Activated CD8-positive, alpha-beta memory T cell treated with anti-CD3 and anti-CD28 coated beads, Interleukin-2, amount 50 U/mL, for 48 hours (primary cell): ENCODE data around the gene CIZ1.
A peak's percentile ranks its signal among the peaks of the same experiment; 100 is the strongest.
"Not testable (repeated sequence)": the region's sequence is repeated elsewhere in the genome, so short reads cannot be mapped to it uniquely, and the experiment has no call there.

Experiments used
- DNase-seq: peaks from one replicate; pipeline ENCODE4 v3.0.0-alpha.2; 2020

The CIZ1 gene

GRCh38 chr9:128191406-128192046, at the start of gene CIZ1:
CIZ1 (minus strand) TSS chr9:128191572; CDS start chr9:128190857, 715 bp downstream.
- peak; percentile 89 for DNase-seq

GRCh38 chr9:128233817-128234406, 42.5 kb upstream of the CIZ1 start:
- DNase-seq: no peak

DNA sequence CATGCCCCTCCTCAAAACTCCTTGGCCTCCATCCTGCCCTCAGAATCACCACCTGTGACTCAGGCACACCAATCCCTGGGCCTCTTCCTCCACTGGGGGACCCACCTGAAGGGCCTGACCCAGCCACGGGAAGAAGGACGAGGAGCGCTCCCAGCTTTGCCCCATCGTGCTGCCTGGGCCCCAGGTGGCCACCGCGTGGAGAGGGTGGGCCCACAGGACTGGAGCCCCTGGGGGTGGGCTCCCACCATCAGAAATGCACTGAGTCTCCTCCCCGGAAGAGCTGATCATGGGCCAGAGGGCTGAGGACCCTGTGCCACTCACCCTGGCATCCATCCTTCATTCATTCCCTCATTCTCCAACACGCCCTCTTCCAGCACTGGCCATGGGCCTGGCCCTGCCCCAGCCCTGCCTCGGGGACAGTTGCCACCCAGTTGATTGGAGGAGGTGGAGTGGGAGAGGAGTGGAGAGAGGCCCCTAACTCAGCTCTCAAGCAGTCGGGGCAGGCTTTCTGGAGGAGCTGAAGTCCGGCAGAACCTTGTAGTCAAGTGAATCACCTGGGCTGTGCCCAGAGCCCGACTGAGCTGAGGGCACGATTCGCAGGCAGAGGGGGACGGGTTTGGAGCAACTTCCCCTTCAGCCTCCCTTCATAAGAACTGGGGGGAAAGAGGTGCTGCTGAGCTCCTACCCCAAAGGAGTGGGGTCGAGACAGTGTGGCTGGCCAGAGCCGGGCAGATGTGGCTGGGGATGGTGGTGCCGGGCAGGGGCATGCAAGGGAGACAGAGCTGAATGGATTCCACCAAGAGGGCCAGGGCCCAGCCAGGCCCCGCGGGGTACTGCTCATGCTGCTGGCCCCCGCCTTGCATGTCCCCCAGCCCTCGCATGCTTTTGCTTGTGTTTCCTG, 41.4 kb upstream of the CIZ1 start:
- DNase-seq: no peak

DNA sequence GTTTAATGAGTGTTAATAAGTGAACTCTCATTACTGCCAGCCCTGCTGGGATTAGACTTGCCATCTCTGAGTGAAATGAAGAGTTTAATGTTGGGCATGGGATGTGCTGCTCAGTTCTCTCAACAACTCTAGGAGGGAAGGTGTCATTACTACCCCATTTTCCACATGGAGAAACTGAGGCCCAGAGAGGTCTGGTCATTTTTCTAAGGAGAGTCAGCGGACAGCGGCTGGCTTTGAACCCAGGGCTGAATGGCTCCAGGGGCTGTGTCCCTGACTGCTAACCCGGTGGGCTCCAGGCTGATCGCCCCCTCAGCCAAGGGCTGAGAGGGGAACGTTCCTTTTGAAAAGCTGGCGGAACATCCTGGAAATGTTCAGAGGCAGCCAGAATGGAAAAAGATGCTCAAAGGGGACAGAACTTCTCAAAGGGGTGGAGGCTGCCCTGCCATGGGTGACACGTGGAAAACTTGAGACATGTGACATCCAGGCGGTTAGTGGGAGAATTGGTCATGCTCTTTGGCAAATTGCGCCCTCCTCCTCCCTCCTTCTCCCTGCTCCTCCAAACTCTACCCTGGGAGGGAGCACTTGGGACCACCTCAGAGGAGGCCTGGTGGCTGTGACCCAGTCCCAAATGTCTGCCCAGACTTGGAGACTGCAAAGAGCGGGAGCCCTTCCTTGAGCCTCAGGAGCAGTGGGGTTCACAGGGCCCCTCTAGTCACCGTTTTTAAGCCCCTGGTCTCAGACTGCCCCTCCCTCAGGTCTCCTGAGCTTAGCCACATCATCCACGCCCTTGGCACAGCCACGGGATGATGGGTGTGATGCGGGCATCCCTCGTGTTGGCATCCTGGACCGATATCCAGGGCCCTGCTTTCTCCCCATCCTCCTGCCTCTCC, 40.5 kb upstream of the CIZ1 start:
- no peak for DNase-seq

DNA sequence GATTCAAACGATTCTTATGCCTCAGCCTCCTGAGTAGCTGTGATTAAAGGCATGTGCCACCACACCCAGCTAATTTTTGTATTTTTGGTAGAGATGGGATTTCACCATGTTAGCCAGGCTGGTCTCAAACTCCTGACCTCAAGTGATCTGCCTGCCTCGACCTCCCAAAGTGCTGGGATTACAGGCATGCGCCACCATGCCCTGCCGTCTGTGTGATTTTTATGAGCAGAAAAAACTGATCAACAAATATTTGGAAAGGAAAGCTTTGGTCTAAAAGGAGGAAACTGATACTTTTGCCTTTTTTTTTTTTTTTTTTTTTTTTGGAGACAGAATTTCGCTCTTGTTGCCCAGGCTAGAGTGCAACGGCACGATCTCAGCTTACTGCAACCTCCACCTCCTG, 39.5 kb upstream of the CIZ1 start:
- not testable (repeated sequence) for DNase-seq

DNA sequence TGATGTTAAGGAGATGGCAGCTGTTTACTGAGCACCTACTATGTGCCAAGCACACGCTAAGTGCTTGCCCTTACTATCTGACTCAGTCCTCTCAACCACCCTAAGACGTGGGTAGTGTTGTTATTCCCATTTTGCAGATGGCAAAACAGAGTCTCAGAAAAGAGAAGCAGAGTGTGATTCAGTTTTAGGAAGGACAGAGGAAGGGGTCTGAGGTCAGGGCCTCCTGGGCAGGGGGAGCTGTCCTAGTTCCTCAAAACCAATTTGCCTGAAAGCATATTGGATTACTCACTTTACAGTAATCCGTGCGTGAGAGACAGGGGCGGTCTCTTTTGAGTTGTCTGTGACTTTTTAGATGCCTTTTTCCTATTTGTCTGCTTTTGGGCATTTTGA, 35.0 kb upstream of the CIZ1 start:
- DNase-seq: no peak

- no peak for DNase-seq
These were observed 34.5 kb upstream of the CIZ1 start for GRCh38 chr9:128225770-128226411.

DNA sequence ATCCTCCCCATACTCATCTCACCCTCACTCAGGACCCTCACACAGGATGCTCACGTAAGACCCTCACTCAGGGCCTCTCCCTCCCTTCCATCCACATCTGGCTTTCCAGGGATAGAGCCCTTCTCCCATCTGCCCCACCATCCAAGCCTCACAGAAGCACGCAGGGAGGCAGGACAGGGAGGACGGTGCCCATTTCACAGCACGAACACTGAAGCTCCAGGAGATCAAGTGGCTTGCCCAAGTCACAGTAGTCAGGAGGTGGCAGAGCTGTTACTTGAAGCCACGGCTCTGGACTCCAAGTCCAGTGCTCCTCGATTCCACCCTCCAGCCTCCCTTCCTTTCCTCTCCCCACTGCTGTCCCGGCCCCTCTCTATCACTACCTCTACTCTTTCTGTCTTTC, 33.5 kb upstream of the CIZ1 start:
- no peak for DNase-seq

- DNase-seq: no peak
These were observed 31.7 kb upstream of the CIZ1 start for GRCh38 chr9:128222880-128223670.

GRCh38 chr9:128222026-128222425, 30.7 kb upstream of the CIZ1 start:
- DNase-seq: no peak

DNA sequence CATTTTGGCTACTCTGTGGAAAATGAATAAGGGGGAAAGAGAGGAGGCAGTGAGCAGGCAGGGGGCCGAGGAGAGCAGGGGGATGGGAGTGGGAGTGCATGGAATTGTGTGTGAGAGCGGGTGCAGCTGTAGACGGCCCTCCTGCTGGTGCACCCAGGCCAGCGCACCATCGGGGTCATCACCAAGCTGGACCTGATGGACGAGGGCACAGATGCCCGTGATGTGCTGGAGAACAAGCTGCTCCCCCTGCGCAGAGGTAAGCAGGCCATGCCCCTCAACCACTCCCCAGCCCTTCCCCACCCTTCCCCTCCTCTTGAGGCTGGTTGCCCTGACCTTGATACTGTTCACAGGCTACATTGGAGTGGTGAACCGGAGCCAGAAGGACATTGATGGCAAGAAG, 28.5 kb upstream of the CIZ1 start:
- DNase-seq: no peak

- DNase-seq: peak; percentile 94
These were observed 27.4 kb upstream of the CIZ1 start for GRCh38 chr9:128218518-128219389.

DNA sequence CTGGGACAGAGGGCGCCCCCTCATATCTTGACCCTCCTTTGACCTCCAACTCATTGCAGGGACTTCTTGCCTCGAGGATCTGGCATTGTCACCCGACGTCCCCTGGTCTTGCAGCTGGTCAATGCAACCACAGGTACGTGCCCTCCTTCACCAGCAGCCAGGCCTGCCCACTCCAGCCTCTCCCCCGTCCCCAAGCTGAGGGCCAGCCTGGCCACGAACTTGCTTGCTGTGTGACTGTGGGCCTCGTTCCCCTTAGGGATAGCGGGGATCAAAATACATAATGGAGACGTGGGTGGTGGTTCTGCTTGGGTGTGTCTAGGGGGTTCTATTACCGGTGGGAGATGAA, 26.8 kb upstream of the CIZ1 start:
- no peak for DNase-seq

DNA sequence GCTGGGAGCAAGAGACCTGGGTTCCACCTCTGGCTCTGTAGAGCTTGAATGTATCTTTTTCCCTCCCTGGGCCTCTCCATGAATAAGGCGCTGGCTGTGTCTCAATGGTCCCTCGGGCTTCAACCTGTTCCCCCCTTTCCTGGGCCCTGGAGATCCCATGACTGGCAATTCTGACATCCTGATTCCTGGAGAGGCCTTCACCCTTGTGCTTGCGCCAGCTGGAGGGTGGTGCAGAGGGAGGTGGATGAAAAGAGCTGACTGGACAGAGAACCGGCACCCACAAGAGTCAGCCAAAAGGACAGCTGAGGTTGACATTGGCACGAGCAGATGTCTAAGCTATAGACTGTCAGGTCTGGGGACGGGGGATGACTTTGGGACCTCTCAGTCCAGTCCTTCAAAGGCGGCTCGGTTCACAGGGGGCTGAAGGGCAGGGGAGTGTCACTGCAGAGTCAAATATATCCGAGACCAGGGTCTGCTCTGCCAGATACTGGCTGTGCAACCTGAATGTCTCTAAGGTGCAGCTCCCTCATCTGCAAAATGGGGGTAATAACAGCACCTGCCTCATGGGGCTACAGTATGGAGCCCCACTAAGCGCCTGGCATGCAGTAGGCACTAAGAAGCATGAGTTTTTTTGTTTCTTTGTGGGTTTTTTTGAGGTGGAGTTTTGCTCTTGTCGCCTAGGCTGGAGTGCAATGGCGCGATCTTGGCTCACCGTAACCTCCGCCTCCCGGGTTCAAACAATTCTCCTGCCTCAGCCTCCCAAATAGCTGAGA, 25.6 kb upstream of the CIZ1 start:
- DNase-seq: no peak

DNA sequence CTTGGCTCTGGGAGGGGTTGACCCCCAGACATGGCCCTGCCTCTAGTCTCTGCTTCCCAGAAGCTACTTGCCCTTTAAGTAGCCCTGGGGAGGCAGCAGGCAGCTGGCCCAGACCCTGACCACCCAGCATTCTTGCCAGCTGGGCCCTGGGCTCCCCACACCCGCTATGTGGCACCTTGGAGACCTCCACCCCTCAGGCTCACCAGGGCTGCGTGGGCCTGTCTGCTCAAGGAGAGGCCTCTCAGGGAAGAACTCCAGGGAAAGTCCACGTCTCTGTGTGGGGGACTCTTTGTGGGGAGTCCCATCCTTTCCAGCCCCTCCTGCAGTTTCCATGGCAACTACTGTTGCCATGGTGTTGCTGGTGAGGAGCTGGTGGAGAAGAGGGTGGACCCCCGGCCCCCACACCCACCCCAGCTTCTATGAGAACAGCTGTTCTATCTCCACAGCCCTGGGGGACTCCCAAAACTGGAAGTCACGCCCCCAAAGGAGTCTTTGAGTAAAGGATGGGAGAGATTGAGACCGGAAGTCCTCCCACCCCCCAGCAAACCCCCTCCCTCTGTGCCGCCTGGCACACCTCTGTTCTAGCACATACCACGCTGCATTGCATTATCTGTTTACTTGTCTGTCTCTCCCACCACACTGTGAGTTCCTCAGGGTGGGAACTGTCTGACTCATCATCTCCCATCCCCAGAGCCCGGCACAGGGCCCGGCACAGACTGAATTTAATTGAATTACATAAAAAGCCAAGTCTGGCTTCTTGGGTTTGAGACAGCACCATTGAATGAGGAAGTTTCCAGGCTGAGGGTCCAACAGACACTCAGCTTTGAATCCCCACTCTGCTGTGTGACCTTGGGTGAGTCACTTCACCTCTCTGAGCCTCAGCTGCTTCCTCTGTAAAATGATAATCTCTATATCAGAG, 24.4 kb upstream of the CIZ1 start:
- no peak for DNase-seq

- DNase-seq: no peak
These were observed 23.5 kb upstream of the CIZ1 start for GRCh38 chr9:128214571-128215490.

DNA sequence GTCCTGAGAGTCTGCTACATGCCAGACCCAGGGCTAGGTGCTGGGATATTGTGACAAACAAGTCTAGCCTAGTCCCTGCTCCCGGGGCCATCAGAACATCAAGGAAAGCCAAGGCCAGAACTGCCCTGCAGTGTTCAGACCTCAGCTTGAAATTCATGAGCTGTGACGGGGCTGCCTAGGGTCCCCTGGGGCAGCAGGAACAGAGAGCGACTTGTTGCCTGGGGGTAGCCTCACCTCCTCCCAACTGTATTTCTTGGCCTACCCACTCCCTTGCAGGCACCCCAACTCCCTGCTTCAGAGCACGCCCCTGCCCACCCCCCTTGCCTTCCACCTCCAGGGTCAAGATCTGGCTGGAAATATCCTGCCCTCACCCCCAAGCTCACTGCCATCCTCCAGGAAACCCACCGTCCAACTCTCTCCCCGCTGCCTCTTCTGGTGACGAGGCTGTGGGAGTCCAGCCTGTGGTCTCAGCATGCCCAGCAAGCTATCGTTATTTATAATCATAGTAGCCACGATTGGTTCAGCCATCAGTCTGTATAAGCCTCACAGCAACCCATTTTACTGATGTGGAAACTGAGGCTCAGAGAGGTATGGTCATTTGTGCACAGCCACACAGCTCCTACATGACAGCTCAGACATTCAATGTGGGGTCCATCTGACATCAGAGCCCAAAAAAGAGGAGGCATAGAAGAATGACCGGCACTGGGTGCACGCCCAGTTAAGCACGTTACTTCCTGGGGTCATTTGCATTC, 22.6 kb upstream of the CIZ1 start:
- no peak for DNase-seq
